Esophagus squamous epithelium (tissue), 4 donors: Measurements from ENCODE around the gene LMO1.

ENCODE experiments used
- CTCF ChIP-seq, 6 experiments: fragments of 450-650 bp in 4 of 6; fragments of 200-600 bp in 2 of 6; sonication (generic) in 2 of 6; IDR thresholded peaks; one replicate each; pipeline ENCODE4 v1.5.1; 2016 to 2019; ENCODE audit warnings: antibody characterized with exemption in 6 of 6, mild to moderate bottlenecking in 4 of 6, moderate library complexity in 4 of 6
- POLR2A ChIP-seq, 4 donors: fragments of 450-650 bp; IDR thresholded peaks; one replicate each; pipeline ENCODE4 v1.6.1; 2017; ENCODE audit warnings: antibody characterized with exemption in 4 of 4, mild to moderate bottlenecking in 4 of 4, moderate library complexity in 3 of 4

- TF ChIP-seq CTCF (IDR thresholded peaks at IDR 0.05) (no peak), POLR2A (IDR thresholded peaks at IDR 0.05) (no peak)
These were observed 28.0 kb upstream of the LMO1 start for GRCh38 chr11:8291421-8292350.
